ENCODE measurements around the gene PGA5.

PGA5 gene

GRCh38 chr11:61294717-61295595 lies 54.0 kb downstream of the PGA5 start, which contains the start of gene VWCE:
Gene VWCE (minus strand): TSS chr11:61295316. CDS start chr11:61295037, 279 bp downstream.
- DNase-seq = peak; percentile 42 to 72

- DNase-seq = no peak
These were observed 54.6 kb downstream of the PGA5 start for GRCh38 chr11:61295596-61295926.

DNA sequence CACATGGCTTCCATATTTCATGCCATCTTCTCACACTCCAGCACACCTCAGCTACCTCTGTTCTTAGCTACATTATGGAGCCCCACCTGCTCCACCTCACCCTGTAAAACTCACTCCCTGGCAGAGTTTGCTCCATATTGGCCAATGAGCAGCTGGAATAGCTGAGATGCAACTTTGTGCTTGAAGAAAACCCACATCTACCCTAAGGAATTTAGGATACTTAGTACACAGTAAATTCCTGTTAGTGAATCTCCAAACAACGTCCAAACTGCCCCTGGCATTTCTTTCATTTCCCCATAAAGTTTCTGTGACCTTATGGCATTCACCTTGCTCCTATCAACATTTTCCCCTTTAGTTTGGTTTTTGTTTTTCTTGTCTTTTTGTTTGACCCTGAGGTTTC lies 56.4 kb downstream of the PGA5 start:
- DNase-seq = no peak

- peak; percentile 81 to 91 for DNase-seq
These were observed 56.8 kb downstream of the PGA5 start for GRCh38 chr11:61297746-61298145.

- DNase-seq = no peak
These were observed 57.8 kb downstream of the PGA5 start for GRCh38 chr11:61298663-61299244.

All from inflammatory macrophage (primary cell).